NT2/D1 (cell line): ENCODE results near the gene ZIM2.
"Not testable (repeated sequence)": the region's sequence is repeated elsewhere in the genome, so short reads cannot be mapped to it uniquely, and the experiment has no call there.

Source experiments
- YY1 ChIP-seq: IDR thresholded peaks from 2 replicates; pipeline ENCODE4 v1.6.1; 2011; ENCODE audit not compliant: insufficient read length, insufficient read depth
- ZNF274 ChIP-seq: IDR thresholded peaks from 2 replicates; pipeline ENCODE4 v1.6.1; 2011; ENCODE audit warnings: mild to moderate bottlenecking, low read depth, low read length

GRCh38 chr19:56860409-56860808 is 19.9 kb upstream of the ZIM2 start:
- not testable (repeated sequence) for TF ChIP-seq YY1, ZNF274
